ENCODE measurements around the gene OBSCN.
"Not testable (repeated sequence)": the region's sequence is repeated elsewhere in the genome, so short reads cannot be mapped to it uniquely, and the experiment has no call there.

Gene OBSCN

DNA sequence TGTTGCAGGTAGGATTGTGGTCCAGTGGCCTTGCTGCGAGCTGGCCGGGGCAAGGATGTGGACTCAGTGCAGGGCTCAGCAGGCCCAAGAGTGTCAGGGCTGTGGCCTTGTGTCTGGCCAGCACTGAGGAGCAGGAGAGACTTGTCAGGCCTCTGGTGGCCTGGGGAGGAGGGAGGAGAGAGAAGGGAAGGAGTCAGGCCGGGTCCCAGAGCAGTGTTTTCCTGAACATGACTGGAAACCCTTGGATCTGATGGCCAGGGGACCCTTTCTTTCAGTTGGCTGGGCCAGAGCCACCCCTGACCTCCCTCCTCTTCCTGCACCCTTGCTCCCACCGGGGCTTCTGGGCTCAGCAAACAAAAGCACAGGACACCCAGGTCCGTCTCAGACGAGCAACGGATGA lies 37.2 kb upstream of the OBSCN start:
- no peak for DNase-seq

DNA sequence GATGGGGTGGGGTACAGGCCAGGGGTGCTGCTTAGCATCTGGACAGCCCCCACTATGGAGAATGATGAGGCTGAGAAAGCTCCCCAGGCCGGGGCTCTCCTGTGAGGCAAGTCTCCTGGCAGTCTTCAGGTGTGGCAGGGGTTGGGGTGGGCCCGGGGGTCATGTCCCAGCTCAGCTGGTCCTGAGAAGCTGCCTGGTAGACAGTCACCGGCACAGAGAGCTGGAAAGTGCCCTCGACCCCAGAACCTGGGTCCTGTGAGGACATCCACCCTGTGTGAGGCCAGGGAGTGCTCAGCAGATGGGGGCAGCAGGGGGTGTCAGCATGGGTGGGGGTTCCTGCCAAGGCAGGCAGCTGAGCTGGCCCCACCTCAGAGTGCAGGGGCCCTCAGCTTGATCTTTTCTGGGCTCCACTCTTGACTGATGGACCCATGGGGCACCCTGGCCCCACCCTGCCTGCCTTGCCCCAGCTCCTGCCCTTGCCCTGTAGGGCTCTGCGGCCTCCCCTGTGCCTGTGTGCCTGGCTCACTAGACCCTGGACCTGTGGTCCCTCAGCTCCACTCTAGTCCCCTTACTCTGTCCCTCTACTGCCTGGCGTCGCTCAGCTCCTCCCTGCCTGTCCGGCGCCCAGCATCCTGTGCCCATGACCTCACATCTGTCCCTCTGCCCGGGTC lies 36.5 kb upstream of the OBSCN start:
- no peak for DNase-seq

DNA sequence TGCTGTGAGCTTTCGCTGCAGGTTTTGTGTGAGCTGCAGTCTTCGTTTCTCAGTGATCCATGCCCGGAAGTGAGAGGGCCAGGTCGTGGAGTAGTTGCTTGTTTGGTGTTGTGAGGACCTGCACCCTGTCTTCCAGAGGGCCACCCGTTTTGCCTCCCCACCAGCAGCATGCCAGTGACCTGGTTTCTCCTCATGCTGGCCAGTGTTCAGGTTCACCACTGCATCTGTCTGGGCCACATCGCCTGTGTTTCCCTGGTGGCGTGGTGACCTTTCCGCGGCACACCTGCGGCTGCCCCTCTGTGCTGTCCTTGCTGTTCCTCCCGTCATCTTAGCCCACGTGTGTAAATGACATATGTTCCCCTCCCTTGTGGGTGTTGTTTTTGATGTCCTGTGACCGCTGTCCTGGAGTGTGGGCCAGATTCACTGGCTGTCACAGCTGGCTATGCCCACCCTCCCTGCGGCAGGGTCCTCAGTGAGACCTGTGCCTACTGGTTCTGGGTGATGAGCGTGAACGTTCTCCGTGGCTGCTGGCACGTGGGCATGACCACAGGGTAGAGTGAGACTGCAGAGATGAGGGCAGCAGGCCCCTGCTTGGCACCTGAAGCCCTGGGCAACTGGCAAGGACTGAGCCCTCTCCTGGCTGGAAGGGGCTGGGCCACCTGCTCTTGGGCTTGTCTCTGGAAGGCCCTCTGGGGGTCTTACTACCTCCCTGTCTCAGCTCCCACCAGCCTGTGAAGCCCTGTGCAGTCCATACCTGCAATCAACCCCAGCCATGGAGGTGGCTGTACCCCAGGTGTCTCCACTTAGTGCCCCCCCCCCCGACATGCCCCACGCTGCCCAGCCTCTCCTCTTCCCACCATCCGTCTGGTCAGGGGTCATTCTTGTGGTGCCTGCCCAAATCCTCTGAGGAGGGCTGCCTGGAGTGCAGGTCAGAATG lies 35.0 kb upstream of the OBSCN start:
- no peak for DNase-seq

DNA sequence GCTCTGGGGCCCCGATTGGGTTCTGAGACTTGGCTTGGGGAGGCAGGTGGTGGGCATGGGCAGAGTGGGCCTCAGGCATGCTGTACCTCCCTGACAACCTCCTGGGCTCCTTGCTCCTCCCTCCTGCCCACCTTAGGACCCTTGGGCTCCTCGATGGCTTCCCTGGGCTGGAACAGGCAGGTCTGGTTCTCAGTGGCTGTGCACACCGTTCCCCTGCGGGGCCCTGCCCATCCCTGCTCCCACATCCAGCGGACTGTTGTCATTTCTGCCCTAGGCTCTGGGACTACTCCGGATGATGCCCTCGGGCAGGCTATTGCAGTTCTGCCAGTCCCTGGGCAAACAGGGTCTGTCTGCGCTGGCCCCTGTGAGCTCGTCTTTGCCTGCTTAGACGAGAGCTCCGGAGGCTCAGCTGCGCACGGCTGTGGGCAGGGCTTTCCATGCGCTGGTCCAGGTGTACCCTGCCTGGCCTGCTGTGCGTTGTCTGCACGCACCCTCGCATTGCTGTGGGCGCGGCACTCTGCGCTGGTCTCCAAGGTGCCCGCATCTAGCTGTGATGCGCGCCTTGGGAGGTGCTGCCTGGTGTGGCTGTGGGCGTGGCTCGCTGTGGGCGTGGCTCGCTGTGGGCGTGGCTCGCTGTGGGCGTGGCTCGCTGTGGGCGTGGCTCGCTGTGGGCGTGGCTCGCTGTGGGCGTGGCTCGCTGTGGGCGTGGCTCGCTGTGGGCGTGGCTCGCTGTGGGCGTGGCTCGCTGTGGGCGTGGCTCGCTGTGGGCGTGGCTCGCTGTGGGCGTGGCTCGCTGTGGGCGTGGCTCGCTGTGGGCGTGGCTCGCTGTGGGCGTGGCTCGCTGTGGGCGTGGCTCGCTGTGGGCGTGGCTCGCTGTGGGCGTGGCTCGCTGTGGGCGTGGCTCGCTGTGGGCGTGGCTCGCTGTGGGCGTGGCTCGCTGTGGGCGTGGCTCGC lies 34.0 kb upstream of the OBSCN start:
- not testable (repeated sequence) for DNase-seq

DNA sequence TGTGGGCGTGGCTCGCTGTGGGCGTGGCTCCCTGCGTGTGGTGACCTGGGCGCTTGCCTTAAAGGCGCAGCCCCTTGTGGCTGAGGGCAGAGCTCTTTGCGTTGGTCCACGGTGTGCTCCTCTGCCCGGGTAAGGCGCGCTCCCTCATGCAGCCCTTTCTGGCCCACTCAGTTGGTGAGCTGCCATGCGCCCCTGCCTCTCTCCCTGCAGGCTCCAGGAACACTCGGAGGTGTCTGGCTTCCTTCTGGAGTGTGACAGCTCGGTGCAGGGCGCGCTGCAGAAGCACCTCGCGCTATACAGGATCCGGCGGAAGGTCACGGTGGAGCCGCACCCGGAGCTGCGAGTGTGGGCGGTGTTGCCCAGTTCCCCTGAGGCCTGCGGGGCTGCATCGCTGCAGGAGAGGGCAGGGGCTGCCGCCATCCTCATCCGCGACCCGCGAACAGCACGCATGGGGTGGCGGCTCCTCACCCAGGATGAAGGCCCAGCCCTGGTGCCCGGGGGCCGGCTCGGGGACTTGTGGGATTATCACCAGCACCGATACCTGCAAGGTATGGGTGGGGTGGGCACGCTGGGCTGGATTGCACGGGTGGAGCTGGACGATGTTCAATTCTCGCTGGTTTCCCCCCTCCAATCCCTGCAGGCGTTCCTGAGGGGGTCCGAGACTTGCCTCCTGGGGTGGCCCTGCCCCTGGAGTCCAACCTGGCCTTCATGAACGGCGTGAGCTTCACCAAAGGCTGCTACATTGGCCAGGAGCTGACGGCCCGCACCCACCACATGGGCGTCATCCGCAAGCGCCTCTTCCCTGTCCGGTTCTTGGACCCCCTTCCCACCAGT lies 33.1 kb upstream of the OBSCN start:
- no peak for DNase-seq

DNA sequence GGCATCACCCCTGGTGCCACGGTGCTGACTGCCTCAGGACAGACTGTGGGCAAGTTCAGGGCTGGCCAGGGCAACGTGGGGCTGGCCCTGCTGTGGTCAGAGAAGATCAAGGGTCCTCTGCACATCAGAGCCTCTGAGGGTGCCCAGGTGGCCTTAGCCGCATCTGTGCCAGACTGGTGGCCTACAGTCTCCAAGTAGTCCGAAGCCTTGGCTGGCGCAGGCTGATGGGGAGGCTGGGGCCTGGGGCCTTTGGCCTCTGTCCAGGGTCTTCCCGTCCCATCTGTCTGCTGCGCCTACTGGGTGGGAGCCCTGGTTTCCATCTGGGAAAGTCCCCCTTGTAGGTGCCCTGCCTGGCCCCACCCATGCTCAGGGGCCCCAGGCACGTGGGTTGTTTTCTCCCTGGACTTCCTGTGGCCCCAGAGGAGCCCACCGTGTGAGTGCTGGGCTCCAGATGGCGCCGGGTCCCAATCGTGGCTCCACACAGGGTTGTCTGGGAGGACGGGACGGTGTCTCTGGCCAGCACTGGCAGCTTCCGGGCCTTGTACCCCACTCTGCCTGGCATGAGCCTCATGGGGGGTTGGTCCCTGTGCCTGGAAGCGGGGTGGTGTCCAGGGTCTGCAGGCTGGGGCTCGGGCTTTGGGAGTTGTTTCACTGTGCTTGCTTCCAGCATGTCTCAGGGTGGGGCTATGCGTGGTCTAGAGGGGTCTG lies 32.4 kb upstream of the OBSCN start:
- DNase-seq = no peak

DNA sequence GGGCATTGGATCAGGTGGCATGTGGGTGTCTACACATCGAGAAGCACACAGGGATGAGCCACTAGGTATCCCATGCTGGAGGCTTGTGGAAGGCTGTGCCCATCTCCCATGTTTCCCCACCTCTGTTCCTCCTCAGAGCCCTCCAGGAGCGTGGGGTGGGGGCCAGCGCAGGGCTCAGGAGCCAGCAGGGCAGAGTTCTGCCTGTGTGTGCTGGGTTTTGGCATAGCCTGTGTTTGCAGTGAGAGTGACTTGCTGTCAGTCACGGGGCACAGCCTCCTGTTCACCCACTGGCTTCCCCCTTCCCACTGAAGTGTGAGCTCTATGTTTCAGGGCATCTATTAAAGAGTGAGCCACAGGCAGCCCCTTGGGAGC lies 31.8 kb upstream of the OBSCN start:
- no peak for DNase-seq

DNA sequence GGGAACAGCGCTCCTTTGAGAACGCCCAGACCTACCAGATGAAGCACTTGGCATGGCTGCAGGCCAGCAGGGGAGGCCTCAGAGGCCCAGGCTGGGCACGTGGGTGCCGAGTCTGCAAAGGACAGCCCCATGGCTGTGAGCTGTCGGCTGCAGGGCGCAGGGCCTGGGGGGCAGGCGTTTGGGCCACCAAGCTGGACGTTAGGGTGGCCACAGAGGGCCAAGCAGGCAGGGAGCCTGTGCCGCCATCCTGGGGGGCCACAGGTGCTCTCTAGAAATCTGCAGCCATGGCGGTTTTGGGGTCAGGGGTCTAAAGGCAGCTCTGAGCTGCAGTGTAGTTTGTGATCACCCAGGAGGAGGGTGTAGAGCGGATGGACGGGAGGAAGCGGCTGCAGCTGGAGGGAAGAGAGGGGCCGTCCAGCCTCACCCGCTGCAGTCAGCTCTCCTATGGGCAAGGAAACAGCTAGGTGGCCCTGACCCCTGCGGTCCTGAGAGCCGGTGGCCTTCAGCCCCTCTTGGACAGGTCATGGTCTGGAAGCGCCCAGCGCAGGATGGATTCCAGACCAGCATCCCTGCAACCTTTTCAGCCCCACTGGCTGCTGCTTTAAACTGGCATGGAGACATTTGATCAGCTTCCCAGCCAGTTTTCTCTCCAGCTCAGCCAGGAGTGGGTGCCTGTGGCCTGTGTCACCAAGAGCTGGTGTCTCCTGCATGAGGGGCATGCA lies 31.2 kb upstream of the OBSCN start:
- no peak for DNase-seq

DNA sequence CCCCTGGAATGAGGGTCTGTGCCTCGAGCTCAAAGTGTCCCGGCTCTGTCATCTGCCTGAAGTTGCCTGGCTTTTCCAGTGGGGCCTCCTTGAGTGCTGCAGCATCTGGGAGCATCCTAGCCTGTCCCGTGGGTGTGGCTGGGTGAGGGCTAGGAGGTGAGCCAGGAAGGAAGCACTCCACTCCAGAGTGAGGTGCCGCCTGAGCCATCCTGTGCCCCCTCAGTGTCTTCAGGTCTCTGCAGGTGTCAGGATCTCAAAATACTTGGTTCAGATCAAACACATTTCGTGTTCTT lies 30.7 kb upstream of the OBSCN start:
- DNase-seq = no peak

DNA sequence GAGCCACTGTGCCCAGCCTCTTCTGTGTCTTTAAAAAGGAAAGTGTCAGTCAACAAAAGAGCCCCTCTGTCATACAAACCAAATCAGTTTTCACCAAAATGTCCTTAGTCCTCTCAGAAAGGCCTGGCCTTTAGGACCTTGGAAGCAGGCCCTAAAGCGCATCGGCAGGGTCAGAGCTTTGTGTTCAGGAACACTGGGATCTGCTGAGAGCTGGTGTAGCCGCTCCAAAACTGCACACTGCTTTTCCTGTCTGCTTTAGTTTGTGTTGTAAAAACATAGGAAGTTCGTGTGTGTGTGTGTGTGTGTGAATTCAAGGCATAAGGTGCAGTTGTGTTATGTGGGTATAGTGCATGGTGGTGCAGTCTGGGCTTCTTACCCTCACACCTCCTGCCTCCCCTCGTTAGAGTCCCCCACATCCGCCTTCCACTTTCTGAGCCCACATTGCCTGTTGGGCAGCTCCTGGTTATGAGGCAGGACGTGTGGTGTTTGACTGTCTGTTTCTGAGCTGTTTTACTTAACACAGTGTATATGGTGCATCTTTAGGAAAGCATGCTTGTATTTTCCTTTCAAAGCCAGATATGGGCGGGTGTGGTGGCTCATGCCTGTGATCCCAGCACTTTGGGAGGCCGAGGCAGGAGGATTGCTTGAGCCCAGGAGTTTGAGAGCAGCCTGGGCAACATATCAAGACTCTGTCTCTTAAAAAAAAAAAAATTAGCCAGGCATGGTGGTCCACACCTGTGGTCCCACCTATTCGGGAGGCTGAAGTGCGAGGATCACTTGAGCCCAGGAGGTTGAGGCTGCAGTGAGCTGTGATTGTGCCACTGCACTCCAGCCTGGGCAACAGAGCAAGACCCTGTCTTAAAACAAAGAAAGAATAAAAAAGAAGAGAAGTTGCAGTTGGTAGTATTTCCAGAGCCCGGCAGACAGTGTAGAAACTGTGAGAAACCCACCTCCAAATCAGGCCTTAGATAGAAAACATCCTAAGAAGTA lies 29.8 kb upstream of the OBSCN start:
- no peak for DNase-seq

DNA sequence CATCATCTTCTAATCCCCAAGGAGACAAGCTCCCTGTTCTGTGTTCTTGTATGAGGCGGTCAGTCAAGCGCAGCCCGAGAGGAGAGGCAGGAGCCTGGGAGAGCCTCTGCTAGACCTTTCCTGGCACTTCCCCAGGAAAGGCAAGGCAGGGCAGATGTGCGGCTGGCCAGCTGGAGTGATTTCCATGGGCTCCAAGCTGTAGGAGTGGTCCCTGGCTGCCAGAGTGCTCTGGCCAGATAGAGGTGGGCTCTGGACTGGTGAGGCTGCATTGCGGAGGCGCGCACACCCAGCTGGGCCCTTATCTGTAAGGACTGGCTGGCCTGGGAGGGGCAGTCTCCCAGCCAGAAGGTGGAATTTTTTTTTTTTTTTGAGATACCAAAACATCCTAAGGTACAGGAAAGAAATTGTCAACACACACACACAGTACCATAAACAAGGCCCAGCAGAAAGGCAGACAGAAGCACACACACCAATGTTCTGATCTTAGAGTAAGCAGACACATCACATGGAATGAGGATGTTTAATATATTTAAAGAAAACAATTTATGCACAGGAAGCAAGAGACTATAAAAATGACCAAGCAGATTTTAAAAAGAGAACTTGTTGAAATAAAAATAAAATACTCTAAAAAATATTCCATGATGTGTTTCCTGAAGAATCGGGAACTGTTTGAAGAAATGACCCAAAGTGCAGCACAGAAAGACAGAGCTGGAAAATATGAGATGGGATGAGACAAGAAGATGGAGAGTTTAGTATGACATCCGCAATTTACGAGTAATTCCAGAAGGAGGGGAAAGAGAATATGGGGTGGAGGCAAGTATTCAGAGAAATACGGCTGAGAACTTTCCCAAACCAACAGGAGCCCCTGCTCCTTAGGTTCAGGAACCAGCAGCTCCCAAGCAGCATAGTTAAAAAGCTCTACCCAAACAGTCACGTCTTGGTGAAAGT lies 28.8 kb upstream of the OBSCN start:
- DNase-seq = no peak

DNA sequence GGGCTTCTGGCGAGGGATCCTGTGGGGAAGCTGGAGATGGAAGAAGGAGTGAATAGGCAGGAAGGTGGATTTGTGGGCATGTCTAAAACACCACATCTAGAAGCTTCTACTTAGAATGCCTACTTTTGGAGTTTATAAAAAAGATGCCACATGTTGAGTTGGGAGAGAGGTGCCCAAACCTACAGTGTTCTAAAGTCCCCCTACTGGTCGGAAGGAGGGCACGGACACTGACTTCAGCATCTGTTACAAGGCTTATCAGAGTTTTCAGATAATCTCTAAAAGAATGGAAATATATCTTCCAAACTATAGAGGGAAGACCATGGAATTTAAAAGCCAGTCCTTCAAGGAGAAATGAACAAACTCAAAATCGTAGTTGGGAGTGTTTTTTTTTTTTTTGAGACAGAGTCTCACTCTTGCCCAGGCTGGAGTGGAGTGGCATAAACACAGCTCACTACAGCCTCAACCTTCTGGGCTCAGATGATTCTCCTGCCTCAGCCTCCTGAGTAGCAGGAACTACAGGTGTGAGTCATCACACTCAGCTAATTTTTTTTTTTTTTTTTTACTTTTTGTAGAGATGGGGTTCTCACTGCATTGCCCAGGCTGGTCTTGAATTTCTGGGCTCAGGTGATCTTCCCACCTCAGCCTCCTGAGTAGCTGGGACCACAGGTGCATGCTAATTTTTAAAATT lies 27.4 kb upstream of the OBSCN start:
- DNase-seq = no peak

DNA sequence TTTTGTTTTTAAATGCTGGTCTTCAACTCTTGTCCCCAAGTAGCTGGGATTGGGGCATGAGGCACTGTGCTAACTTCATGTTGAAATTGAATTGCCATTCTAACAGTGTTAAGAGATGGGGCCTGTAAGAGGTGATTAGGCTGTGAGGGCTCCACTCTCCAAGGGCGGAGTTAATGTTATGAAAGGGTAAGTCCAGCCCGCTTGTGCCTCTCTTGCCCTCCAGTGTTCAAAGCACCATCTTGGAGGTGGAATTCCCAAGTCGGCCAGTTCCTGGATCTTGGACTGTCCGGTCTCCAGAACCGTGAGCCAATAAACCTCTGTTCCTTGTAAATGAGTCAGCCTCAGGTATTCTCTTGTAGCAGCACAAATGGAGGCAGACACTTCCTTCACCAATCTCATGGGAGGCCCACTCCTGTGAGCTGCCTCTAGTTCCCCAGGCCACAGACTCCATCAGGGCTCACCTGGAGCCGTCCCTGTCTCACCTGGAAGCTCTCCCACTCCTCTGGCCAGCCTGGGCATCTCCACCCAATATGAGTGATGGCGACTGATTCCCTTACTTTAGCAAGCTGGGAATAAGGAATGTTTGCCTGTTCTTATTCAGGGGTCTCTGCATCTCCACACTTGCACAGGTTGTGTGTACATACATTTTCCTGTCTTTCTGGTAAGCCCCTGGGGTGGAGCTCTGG lies 26.7 kb upstream of the OBSCN start:
- no peak for DNase-seq

DNA sequence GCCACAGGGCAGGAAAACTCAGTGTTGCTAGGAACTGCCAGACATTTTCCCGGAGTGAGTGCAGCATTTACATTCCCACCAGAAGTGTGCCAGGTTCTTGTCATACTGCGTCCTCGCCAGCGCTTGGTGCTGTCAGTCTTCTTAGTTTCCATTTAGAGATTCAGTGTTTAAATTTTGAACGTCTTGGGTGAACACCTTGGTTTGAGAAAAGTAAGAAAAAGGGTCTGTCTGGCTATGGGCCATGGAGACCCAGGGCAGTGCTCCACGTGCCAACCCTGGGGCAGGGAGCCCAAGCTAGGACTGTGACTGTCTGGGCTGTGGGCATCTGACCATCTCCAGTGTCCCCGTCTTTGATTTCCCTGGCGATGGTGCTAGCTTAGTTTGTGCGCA lies 26.2 kb upstream of the OBSCN start:
- DNase-seq = no peak

DNA sequence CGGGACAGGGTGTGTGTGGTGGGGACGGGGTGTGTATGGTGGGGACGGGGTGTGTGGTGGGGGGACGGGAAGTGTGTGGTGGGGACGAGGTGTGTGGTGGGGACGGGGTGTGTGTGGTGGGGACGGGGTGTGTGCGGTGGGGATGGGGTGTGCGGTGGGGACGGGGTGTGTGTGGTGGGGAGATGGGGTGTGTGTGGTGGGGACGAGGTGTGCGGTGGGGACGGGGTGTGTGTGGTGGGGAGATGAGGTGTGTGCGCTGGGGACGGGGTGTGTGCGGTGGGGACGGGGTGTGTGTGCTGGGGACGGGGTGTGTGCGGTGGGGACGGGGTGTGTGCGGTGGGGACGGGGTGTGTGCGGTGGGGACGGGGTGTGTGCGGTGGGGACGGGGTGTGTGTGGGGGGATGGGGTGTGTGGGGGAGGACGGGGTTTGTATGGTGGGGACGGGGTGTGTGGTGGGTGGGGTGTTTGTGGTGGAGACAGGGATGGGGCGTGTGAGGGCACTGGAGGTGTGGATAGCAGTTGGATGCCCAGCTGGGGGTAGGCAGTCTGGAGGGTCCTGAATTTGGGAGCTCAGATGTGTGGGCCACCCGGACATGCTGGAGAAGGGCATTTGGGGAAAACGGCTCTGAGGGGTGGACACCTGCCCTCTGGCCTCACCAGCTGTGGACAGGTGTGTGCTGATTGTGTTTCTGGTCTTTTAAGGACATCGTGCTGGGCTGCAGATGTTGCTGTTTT lies 25.4 kb upstream of the OBSCN start:
- no peak for DNase-seq

DNA sequence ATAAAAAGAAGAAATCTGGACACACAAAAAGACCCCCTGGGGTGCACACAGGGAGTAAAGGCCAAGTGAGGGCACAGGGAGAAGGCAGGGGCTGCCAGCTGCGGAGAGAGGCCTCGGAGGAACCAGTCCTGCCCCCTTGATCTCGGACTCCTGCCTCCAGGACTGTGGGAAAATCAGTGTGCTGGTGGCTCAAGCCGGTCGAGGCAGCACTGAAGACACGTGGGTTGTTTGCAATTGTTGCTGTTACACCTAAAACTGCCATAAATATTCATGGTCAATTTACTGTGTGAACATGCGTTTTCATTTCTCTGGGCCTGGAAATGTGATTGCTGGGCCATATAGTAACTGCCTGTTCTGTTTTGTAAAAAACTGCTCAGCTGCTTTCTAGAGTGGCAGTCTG lies 23.7 kb upstream of the OBSCN start:
- no peak for DNase-seq

DNA sequence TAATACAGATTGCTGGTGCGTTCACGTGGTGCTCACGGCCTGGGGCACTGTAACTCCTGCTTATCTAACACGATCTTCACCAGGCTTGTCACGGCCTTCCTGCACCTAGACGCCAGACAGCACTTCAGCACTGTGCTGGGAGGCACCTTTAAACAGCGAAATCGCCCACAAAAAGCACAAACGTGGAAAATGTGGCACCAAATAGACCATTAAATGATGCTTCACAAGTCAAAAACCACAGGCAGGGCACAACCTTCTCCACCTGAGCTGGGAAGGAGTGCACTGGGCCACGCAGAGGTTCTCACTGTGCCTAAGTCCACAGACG lies 22.2 kb upstream of the OBSCN start:
- DNase-seq = no peak
